Neural cell (in vitro differentiated cells): ENCODE data around the gene ANAPC15. TPM values are rescaled to one million over a fixed set of nuclear protein-coding genes. Genes with fewer than 3 reads are reported as not detected.
"Not testable (repeated sequence)": the region's sequence is repeated elsewhere in the genome, so short reads cannot be mapped to it uniquely, and the experiment has no call there.

Experiments used
- H2AFZ ChIP-seq: fragments of 200-600, 300-800 bp; sonication (generic), shearing (Covaris generic); 2 replicates; pipeline ENCODE4 v1.6.0; 2014; ENCODE audit warnings: low read depth, mild to moderate bottlenecking, antibody characterized with exemption, low read length, moderate library complexity
- H3F3A ChIP-seq: fragments of 200-600 bp; shearing (Covaris generic); 2 replicates; pipeline ENCODE4 v1.6.1; 2016; ENCODE audit warnings: mild to moderate bottlenecking, moderate library complexity, mixed read lengths, antibody characterized with exemption, low read length; ENCODE audit not compliant: insufficient read depth, poor library complexity, severe bottlenecking
- H3K27ac ChIP-seq: fragments of 200-600, 300-800 bp; sonication (generic), shearing (Covaris generic); 2 replicates; pipeline ENCODE4 v1.5.1; 2014; ENCODE audit warnings: mild to moderate bottlenecking, low read length, moderate library complexity
- H3K27me3 ChIP-seq: fragments of 300-800, 200-600 bp; sonication (generic), shearing (Covaris generic); 2 replicates; pipeline ENCODE4 v1.6.0; 2014; ENCODE audit warnings: mild to moderate bottlenecking, low read depth, low read length, moderate library complexity; ENCODE audit not compliant: insufficient read depth
- H3K36me3 ChIP-seq: fragments of 300-800, 200-600 bp; sonication (generic), shearing (Covaris generic); 2 replicates; pipeline ENCODE4 v1.5.1; 2014; ENCODE audit warnings: mild to moderate bottlenecking, antibody characterized with exemption, low read length, moderate library complexity; ENCODE audit not compliant: insufficient read depth
- H3K4me2 ChIP-seq: fragments of 300-800, 200-600 bp; sonication (generic), shearing (Covaris generic); 2 replicates; pipeline ENCODE4 v1.6.0; 2014; ENCODE audit warnings: mild to moderate bottlenecking, low read length
- H3K4me3 ChIP-seq: fragments of 300-800, 200-600 bp; sonication (generic), shearing (Covaris generic); 2 replicates; pipeline ENCODE4 v1.5.1; 2014; ENCODE audit warnings: mild to moderate bottlenecking, low read length, moderate library complexity
- H3K79me2 ChIP-seq: fragments of 200-600 bp; shearing (Covaris generic); replicated peaks from 2 replicates; pipeline ENCODE4 v1.6.0; 2014; ENCODE audit warnings: mild to moderate bottlenecking, low read length, moderate library complexity; ENCODE audit not compliant: insufficient read depth
- H3K9ac ChIP-seq: fragments of 300-800, 200-600 bp; sonication (generic), shearing (Covaris generic); 2 replicates; pipeline ENCODE4 v1.6.1; 2016; ENCODE audit warnings: mild to moderate bottlenecking, low read length, mixed read lengths
- H3K9me2 ChIP-seq: fragments of 200-600 bp; shearing (Covaris generic); 2 replicates; pipeline ENCODE4 v1.6.1; 2016; ENCODE audit warnings: mild to moderate bottlenecking, low read length, mixed read lengths; ENCODE audit not compliant: insufficient read depth
- H3K9me3 ChIP-seq: fragments of 200-600, 300-800 bp; sonication (generic), shearing (Covaris generic); 2 replicates; pipeline ENCODE4 v1.6.1; 2016; ENCODE audit warnings: mild to moderate bottlenecking, mixed run types, low read length, moderate library complexity, mixed read lengths
- H4K20me1 ChIP-seq: fragments of 200-600 bp; shearing (Covaris generic); 2 replicates; pipeline ENCODE4 v1.6.1; 2016; ENCODE audit warnings: mild to moderate bottlenecking, mixed run types; ENCODE audit not compliant: insufficient read depth
- CTCF ChIP-seq: fragments of 450-650 bp; IDR thresholded peaks from 2 replicates; pipeline ENCODE4 v1.5.1; 2014; ENCODE audit warnings: antibody characterized with exemption, mild to moderate bottlenecking, moderate library complexity; ENCODE audit not compliant: poor library complexity, severe bottlenecking
- EP300 ChIP-seq: fragments of 450-650 bp; conservative IDR thresholded peaks from 2 replicates; pipeline ENCODE4 v1.6.1; 2014; ENCODE audit warnings: antibody characterized with exemption, mild to moderate bottlenecking, moderate library complexity; ENCODE audit not compliant: poor library complexity, severe bottlenecking
- EZH2 ChIP-seq: fragments of 200-600, 300-800 bp; shearing (Covaris generic), sonication (generic); IDR thresholded peaks from 2 replicates; pipeline ENCODE4 v1.6.1; 2014; ENCODE audit warnings: antibody characterized with exemption, low read length, borderline replicate concordance, mild to moderate bottlenecking; ENCODE audit not compliant: insufficient read depth, poor library complexity, severe bottlenecking
- MXI1 ChIP-seq: fragments of 450-650 bp; conservative IDR thresholded peaks from 2 replicates; pipeline ENCODE4 v1.6.1; 2014; ENCODE audit warnings: antibody characterized with exemption, mild to moderate bottlenecking; ENCODE audit not compliant: poor library complexity, severe bottlenecking
- POLR2AphosphoS5 ChIP-seq: IDR thresholded peaks from 2 replicates; pipeline ENCODE4 v1.6.1; 2012
- RAD21 ChIP-seq: fragments of 450-650 bp; conservative IDR thresholded peaks from 2 replicates; pipeline ENCODE4 v1.6.1; 2014; ENCODE audit warnings: antibody characterized with exemption, mild to moderate bottlenecking, moderate library complexity
- REST ChIP-seq: IDR thresholded peaks from 2 replicates; pipeline ENCODE4 v1.6.1; 2012; ENCODE audit warnings: borderline replicate concordance
- SMC3 ChIP-seq: fragments of 450-650 bp; conservative IDR thresholded peaks from 2 replicates; pipeline ENCODE4 v1.6.1; 2014; ENCODE audit warnings: antibody characterized with exemption, mild to moderate bottlenecking, moderate library complexity; ENCODE audit not compliant: poor library complexity
- TAF1 ChIP-seq: IDR thresholded peaks from 2 replicates; pipeline ENCODE4 v1.6.1; 2012; ENCODE audit warnings: low read depth
- polyA plus RNA-seq: library from polyadenylated mRNA; depleted of rRNA; stranded (reverse); fragments of >200 nt; gene quantifications from 2 replicates; pipeline ENCODE4 v1.2.3, GENCODE V29; 2014

The ANAPC15 gene
- polyA plus RNA-seq, 1 donor from 2014 or later = 64.6 TPM

GRCh38 chr11:72136684-72137262 is 24.3 kb upstream of the ANAPC15 start:
- H3K27ac ChIP-seq = no peak overlapping the region
- no peak overlapping the region for H2AFZ ChIP-seq
- no peak overlapping the region for H3K4me2 ChIP-seq
- H3K36me3 ChIP-seq = no peaks in the 10 kb centered on the region
- H3F3A ChIP-seq = no peaks in the 10 kb centered on the region
- H3K9me2 ChIP-seq = no peaks in the 10 kb centered on the region
- no peak overlapping the region for H3K4me3 ChIP-seq
- no peaks in the 10 kb centered on the region for H3K79me2 ChIP-seq
- no peak for TF ChIP-seq RAD21
- no peak for TF ChIP-seq SMC3
- no peak for TF ChIP-seq EZH2
- no peak for TF ChIP-seq TAF1
- TF ChIP-seq MXI1 = no peak
- no peak for TF ChIP-seq POLR2AphosphoS5
- TF ChIP-seq CTCF = no peak
- no peak for TF ChIP-seq REST
- no peak for TF ChIP-seq EP300
- H3K9me3 ChIP-seq = no peaks in the 10 kb centered on the region
- H3K9ac ChIP-seq = no peak overlapping the region
- H4K20me1 ChIP-seq = no peaks in the 10 kb centered on the region
- no peaks in the 10 kb centered on the region for H3K27me3 ChIP-seq

- no peak for TF ChIP-seq POLR2AphosphoS5
- no peak for TF ChIP-seq RAD21
- TF ChIP-seq MXI1 = no peak
- TF ChIP-seq CTCF = no peak
- no peak for TF ChIP-seq REST
- TF ChIP-seq SMC3 = no peak
- TF ChIP-seq EP300 = no peak
- TF ChIP-seq TAF1 = no peak
- TF ChIP-seq EZH2 = no peak
- Histone ChIP-seq H2AFZ (no peak overlapping the region), H3K36me3 (no peaks in the 10 kb centered on the region)
Measured at GRCh38 chr11:72135891-72136683, 23.6 kb upstream of the ANAPC15 start.

GRCh38 chr11:72135473-72135872 is 23.0 kb upstream of the ANAPC15 start, which contains the start of gene FOLR3:
TSS of gene FOLR3 (plus strand) at chr11:72135725. CDS start at chr11:72135953, 228 bp downstream.
- H3K79me2 ChIP-seq, H3K27me3 ChIP-seq, H3K9me2 ChIP-seq, H3K36me3 ChIP-seq, H3F3A ChIP-seq, H3K4me3 ChIP-seq, H3K9ac ChIP-seq, H4K20me1 ChIP-seq, H2AFZ ChIP-seq, H3K4me2 ChIP-seq, H3K27ac ChIP-seq, H3K9me3 ChIP-seq: not testable (repeated sequence)

More at GRCh38 chr11:72135891-72136683, 23.6 kb upstream of the ANAPC15 start:
- no peak overlapping the region for H3K27ac ChIP-seq
- no peaks in the 10 kb centered on the region for H3F3A ChIP-seq
- H4K20me1 ChIP-seq = no peaks in the 10 kb centered on the region
- no peaks in the 10 kb centered on the region for H3K79me2 ChIP-seq
- no peaks in the 10 kb centered on the region for H3K9me2 ChIP-seq
- H3K9me3 ChIP-seq = no peaks in the 10 kb centered on the region
- no peaks in the 10 kb centered on the region for H3K27me3 ChIP-seq
- no peak overlapping the region for H3K4me2 ChIP-seq
- H3K4me3 ChIP-seq = no peak overlapping the region
- H3K9ac ChIP-seq = no peak overlapping the region
